WTC11 (cell line): ENCODE data around the gene RPS3. TPM values are rescaled to one million over a fixed set of nuclear protein-coding genes. Genes with fewer than 3 reads are reported as not detected.

Experiments used
- ATAC-seq: fragments of 200-7000 bp; cut with Tn5 transposase; 2 replicates; pipeline ENCODE4 v1.10.0; 2021; ENCODE audit warnings: mild to moderate bottlenecking, moderate library complexity
- CTCF ChIA-PET: fragments of 300-600 bp; sonication (Branson Sonifier 250); formaldehyde crosslinking; loops from one replicate; lab custom pipeline; 2021; ENCODE audit warnings: antibody characterized with exemption; lab: Charles Lee
- POLR2A ChIA-PET: fragments of 350-600 bp; sonication (Branson Sonifier 250); formaldehyde crosslinking; loops from one replicate; lab custom pipeline; 2021; ENCODE audit warnings: antibody characterized with exemption; lab: Charles Lee
- DNase-seq: peaks from one replicate; pipeline ENCODE4 v3.0.0; 2021; ENCODE audit warnings: low spot score
- H3K27ac Mint-ChIP-seq: 2 replicates; pipeline ENCODE4 v1.8.0; 2021; ENCODE audit warnings: mixed read lengths
- H3K27me3 Mint-ChIP-seq: 2 replicates; pipeline ENCODE4 v1.8.0; 2021; ENCODE audit warnings: low read depth, mild to moderate bottlenecking, moderate library complexity, mixed read lengths
- H3K36me3 Mint-ChIP-seq: 2 replicates; pipeline ENCODE4 v1.8.0; 2021; ENCODE audit warnings: mixed read lengths
- H3K4me1 Mint-ChIP-seq: 2 replicates; pipeline ENCODE4 v1.8.0; 2022; ENCODE audit warnings: mixed read lengths
- H3K4me3 Mint-ChIP-seq: 2 replicates; pipeline ENCODE4 v1.8.0; 2021; ENCODE audit warnings: mild to moderate bottlenecking, moderate library complexity, mixed read lengths
- H3K9me3 Mint-ChIP-seq: 2 replicates; pipeline ENCODE4 v1.8.0; 2021; ENCODE audit warnings: mixed read lengths
- ATF1 ChIP-seq: sonication (generic); formaldehyde crosslinking; IDR thresholded peaks from 2 replicates; pipeline ENCODE4 v1.8.1; 2023; ENCODE audit warnings: mild to moderate bottlenecking, moderate library complexity, missing genetic modification reagents
- CREM ChIP-seq: sonication (generic); formaldehyde crosslinking; IDR thresholded peaks from 2 replicates; pipeline ENCODE4 v1.8.1; 2022; ENCODE audit warnings: mild to moderate bottlenecking, missing genetic modification reagents, moderate library complexity
- EMX1 ChIP-seq: fragments of 250-450 bp; sonication (Bioruptor Pico); IDR thresholded peaks from 2 replicates; pipeline ENCODE4 v1.8.0; 2021; ENCODE audit warnings: mild to moderate bottlenecking
- FOXK1 ChIP-seq: sonication (generic); formaldehyde crosslinking; IDR thresholded peaks from 2 replicates; pipeline ENCODE4 v1.8.0; 2022; ENCODE audit warnings: mild to moderate bottlenecking, moderate library complexity, missing genetic modification reagents
- FOXP1 ChIP-seq: sonication (generic); formaldehyde crosslinking; IDR thresholded peaks from 2 replicates; pipeline ENCODE4 v1.8.0; 2022; ENCODE audit warnings: missing genetic modification reagents, mild to moderate bottlenecking, moderate library complexity, borderline replicate concordance
- GRHL2 ChIP-seq: fragments of 250-450 bp; sonication (Bioruptor Pico); IDR thresholded peaks from 2 replicates; pipeline ENCODE4 v1.8.0; 2022; ENCODE audit warnings: mild to moderate bottlenecking, moderate library complexity; ENCODE audit not compliant: insufficient replicate concordance, severe bottlenecking
- HMGA2 ChIP-seq: fragments of 250-450 bp; sonication (Bioruptor Pico); IDR thresholded peaks from 2 replicates; pipeline ENCODE4 v1.4.0; 2021; ENCODE audit warnings: mild to moderate bottlenecking, moderate library complexity
- MXD4 ChIP-seq: fragments of 250-450 bp; sonication (Bioruptor Pico); IDR thresholded peaks from 2 replicates; pipeline ENCODE4 v1.8.0; 2021; ENCODE audit warnings: mild to moderate bottlenecking, moderate library complexity, borderline replicate concordance
- TCF7 ChIP-seq: sonication (generic); formaldehyde crosslinking; IDR thresholded peaks from 2 replicates; pipeline ENCODE4 v1.8.0; 2022; ENCODE audit warnings: mild to moderate bottlenecking, low read depth, missing genetic modification reagents, moderate library complexity
- TEAD1 ChIP-seq: sonication (generic); formaldehyde crosslinking; IDR thresholded peaks from 2 replicates; pipeline ENCODE4 v1.8.0; 2022; ENCODE audit warnings: mild to moderate bottlenecking, missing genetic modification reagents
- TEAD4 ChIP-seq: sonication (generic); formaldehyde crosslinking; IDR thresholded peaks from 2 replicates; pipeline ENCODE4 v1.8.0; 2022; ENCODE audit warnings: mild to moderate bottlenecking, missing genetic modification reagents
- ZNF121 ChIP-seq: sonication (generic); formaldehyde crosslinking; IDR thresholded peaks from 2 replicates; pipeline ENCODE4 v1.8.0; 2023; ENCODE audit warnings: missing genetic modification reagents
- ZNF232 ChIP-seq: sonication (generic); formaldehyde crosslinking; IDR thresholded peaks from 2 replicates; pipeline ENCODE4 v1.8.0; 2022; ENCODE audit warnings: mild to moderate bottlenecking, missing genetic modification reagents
- ZNF423 ChIP-seq: fragments of 250-450 bp; sonication (Bioruptor Pico); IDR thresholded peaks from 2 replicates; pipeline ENCODE4 v2.1.2; 2022; ENCODE audit warnings: mild to moderate bottlenecking, moderate library complexity
- total RNA-seq: library from RNA; stranded (reverse); gene quantifications from 3 replicates; pipeline ENCODE4 v1.2.3, GENCODE V29; 2021
- TF ChIP-seq, protein P1 (sequence below): sonication (generic); formaldehyde crosslinking; IDR thresholded peaks from 2 replicates; pipeline ENCODE4 v1.8.1; 2022; ENCODE audit warnings: missing genetic modification reagents, borderline replicate concordance
- TF ChIP-seq, protein P2 (sequence below): fragments of 250-450 bp; sonication (Bioruptor Pico); IDR thresholded peaks from 2 replicates; pipeline ENCODE4 v1.9.0; 2021; ENCODE audit warnings: mild to moderate bottlenecking
- TF ChIP-seq, protein P3 (sequence below): fragments of 250-450 bp; sonication (Bioruptor Pico); IDR thresholded peaks from 2 replicates; pipeline ENCODE4 v1.9.0; 2021; ENCODE audit warnings: mild to moderate bottlenecking
- TF ChIP-seq, protein P4 (sequence below): sonication (generic); formaldehyde crosslinking; IDR thresholded peaks from 2 replicates; pipeline ENCODE4 v1.8.0; 2022; ENCODE audit warnings: mild to moderate bottlenecking, missing genetic modification reagents
- TF ChIP-seq, protein P5 (sequence below): sonication (generic); formaldehyde crosslinking; conservative IDR thresholded peaks from 2 replicates; pipeline ENCODE4 v1.8.1; 2023; ENCODE audit warnings: mild to moderate bottlenecking, low read depth, missing genetic modification reagents, moderate library complexity
- TF ChIP-seq, protein P6 (sequence below): sonication (generic); formaldehyde crosslinking; IDR thresholded peaks from 2 replicates; pipeline ENCODE4 v1.8.0; 2022; ENCODE audit warnings: mild to moderate bottlenecking, missing genetic modification reagents
- TF ChIP-seq, protein P7 (sequence below): sonication (generic); formaldehyde crosslinking; IDR thresholded peaks from 2 replicates; pipeline ENCODE4 v1.8.1; 2022; ENCODE audit warnings: mild to moderate bottlenecking, missing genetic modification reagents, moderate library complexity, borderline replicate concordance
- TF ChIP-seq, protein P8 (sequence below): sonication (generic); formaldehyde crosslinking; IDR thresholded peaks from 2 replicates; pipeline ENCODE4 v1.8.1; 2022; ENCODE audit warnings: mild to moderate bottlenecking, moderate library complexity, missing genetic modification reagents
- TF ChIP-seq, protein P9 (sequence below): sonication (generic); formaldehyde crosslinking; IDR thresholded peaks from 2 replicates; pipeline ENCODE4 v1.8.1; 2023; ENCODE audit warnings: mild to moderate bottlenecking, missing genetic modification reagents

RPS3 gene
- total RNA-seq, 1 experiment from 2014 or later = 3,967 TPM

DNA sequence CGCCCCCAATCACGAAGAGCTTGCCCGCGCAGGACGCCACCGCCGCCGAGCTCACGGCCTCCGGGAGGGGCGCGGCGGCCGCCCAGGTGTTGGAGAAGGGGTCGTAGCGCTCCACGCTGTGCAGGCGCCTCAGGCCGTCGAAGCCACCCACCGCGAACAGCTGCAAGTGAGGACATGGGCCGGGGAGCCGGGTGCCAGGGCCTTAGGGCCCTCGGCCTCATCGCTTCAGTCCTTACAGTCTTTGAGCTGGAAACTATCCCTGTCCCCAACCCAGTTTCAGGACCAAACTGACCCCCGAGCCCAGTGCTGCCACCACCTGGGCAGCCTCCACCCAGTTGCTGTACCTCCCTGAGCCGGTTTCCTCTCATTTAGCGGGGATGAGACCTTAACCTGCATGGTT, 26.1 kb downstream of the RPS3 start (continued):
- TF ChIP-seq, protein P1, sequence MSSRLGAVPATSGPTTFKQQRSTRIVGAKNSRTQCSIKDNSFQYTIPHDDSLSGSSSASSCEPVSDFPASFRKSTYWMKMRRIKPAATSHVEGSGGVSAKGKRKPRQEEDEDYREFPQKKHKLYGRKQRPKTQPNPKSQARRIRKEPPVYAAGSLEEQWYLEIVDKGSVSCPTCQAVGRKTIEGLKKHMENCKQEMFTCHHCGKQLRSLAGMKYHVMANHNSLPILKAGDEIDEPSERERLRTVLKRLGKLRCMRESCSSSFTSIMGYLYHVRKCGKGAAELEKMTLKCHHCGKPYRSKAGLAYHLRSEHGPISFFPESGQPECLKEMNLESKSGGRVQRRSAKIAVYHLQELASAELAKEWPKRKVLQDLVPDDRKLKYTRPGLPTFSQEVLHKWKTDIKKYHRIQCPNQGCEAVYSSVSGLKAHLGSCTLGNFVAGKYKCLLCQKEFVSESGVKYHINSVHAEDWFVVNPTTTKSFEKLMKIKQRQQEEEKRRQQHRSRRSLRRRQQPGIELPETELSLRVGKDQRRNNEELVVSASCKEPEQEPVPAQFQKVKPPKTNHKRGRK = no peak
- TF ChIP-seq, protein P2, sequence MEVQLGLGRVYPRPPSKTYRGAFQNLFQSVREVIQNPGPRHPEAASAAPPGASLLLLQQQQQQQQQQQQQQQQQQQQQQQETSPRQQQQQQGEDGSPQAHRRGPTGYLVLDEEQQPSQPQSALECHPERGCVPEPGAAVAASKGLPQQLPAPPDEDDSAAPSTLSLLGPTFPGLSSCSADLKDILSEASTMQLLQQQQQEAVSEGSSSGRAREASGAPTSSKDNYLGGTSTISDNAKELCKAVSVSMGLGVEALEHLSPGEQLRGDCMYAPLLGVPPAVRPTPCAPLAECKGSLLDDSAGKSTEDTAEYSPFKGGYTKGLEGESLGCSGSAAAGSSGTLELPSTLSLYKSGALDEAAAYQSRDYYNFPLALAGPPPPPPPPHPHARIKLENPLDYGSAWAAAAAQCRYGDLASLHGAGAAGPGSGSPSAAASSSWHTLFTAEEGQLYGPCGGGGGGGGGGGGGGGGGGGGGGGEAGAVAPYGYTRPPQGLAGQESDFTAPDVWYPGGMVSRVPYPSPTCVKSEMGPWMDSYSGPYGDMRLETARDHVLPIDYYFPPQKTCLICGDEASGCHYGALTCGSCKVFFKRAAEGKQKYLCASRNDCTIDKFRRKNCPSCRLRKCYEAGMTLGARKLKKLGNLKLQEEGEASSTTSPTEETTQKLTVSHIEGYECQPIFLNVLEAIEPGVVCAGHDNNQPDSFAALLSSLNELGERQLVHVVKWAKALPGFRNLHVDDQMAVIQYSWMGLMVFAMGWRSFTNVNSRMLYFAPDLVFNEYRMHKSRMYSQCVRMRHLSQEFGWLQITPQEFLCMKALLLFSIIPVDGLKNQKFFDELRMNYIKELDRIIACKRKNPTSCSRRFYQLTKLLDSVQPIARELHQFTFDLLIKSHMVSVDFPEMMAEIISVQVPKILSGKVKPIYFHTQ = no peak
- TF ChIP-seq, protein P3, sequence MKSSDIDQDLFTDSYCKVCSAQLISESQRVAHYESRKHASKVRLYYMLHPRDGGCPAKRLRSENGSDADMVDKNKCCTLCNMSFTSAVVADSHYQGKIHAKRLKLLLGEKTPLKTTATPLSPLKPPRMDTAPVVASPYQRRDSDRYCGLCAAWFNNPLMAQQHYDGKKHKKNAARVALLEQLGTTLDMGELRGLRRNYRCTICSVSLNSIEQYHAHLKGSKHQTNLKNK (CRISPR knock-in tag) = no peak
- TF ChIP-seq, protein P4, sequence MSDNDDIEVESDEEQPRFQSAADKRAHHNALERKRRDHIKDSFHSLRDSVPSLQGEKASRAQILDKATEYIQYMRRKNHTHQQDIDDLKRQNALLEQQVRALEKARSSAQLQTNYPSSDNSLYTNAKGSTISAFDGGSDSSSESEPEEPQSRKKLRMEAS = peak; percentile 54
- TF ChIP-seq CREM (no peak), ZNF423 (0 out of 2 replicates have a peak, but pooled peaks have one; percentile 16), EMX1 (CRISPR knock-in tag) (no peak), ATF1 (no peak), TCF7 (CRISPR knock-in tag) (no peak)

DNA sequence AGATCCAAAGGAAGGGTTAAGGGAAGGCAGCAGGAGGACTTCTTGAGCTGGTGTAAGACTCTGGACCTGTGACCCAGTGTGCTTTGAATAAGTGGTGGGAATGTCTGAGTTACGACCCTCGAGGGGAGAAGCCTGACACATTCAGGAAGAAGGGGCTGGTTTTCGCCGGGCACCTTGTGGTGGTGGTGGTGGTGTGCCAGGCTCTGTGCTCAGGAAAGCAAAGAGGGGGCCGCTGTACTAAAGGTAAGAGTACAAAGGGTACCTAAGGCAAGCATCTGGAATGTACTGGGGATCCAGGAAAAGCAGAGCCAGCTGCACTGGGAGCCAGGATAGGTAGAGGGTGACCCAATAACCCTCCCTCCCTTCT, 27.4 kb downstream of the RPS3 start:
- H3K27ac Mint-ChIP-seq = no peak overlapping the region
- H3K27me3 Mint-ChIP-seq = peaks cover 55% of the 10 kb centered on the region
- CTCF ChIA-PET = interaction anchor here (1.2 to 2.6 kb wide), 4 partner anchors 18 to 158 kb away, joined by 3 to 26 read pairs (median 16); no protein-coding TSS in a partner anchor
- peaks cover 22% of the 10 kb centered on the region for H3K36me3 Mint-ChIP-seq
- H3K4me1 Mint-ChIP-seq = peaks cover 29% of the 10 kb centered on the region
- H3K4me3 Mint-ChIP-seq = no peak overlapping the region
- DNase-seq (no peak), ATAC-seq (no peak)
- H3K9me3 Mint-ChIP-seq = peaks cover 9% of the 10 kb centered on the region
- POLR2A ChIA-PET = no interaction called here
- TF ChIP-seq GRHL2 = no peak
- TF ChIP-seq HMGA2 = no peak
- TF ChIP-seq, protein P5, sequence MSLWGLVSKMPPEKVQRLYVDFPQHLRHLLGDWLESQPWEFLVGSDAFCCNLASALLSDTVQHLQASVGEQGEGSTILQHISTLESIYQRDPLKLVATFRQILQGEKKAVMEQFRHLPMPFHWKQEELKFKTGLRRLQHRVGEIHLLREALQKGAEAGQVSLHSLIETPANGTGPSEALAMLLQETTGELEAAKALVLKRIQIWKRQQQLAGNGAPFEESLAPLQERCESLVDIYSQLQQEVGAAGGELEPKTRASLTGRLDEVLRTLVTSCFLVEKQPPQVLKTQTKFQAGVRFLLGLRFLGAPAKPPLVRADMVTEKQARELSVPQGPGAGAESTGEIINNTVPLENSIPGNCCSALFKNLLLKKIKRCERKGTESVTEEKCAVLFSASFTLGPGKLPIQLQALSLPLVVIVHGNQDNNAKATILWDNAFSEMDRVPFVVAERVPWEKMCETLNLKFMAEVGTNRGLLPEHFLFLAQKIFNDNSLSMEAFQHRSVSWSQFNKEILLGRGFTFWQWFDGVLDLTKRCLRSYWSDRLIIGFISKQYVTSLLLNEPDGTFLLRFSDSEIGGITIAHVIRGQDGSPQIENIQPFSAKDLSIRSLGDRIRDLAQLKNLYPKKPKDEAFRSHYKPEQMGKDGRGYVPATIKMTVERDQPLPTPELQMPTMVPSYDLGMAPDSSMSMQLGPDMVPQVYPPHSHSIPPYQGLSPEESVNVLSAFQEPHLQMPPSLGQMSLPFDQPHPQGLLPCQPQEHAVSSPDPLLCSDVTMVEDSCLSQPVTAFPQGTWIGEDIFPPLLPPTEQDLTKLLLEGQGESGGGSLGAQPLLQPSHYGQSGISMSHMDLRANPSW (CRISPR knock-in tag) = no peak
- no peak for TF ChIP-seq ZNF232 (CRISPR knock-in tag)
- no peak for TF ChIP-seq TEAD4
- TF ChIP-seq, protein P6, sequence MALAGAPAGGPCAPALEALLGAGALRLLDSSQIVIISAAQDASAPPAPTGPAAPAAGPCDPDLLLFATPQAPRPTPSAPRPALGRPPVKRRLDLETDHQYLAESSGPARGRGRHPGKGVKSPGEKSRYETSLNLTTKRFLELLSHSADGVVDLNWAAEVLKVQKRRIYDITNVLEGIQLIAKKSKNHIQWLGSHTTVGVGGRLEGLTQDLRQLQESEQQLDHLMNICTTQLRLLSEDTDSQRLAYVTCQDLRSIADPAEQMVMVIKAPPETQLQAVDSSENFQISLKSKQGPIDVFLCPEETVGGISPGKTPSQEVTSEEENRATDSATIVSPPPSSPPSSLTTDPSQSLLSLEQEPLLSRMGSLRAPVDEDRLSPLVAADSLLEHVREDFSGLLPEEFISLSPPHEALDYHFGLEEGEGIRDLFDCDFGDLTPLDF (CRISPR knock-in tag) = no peak
- TF ChIP-seq, protein P7, sequence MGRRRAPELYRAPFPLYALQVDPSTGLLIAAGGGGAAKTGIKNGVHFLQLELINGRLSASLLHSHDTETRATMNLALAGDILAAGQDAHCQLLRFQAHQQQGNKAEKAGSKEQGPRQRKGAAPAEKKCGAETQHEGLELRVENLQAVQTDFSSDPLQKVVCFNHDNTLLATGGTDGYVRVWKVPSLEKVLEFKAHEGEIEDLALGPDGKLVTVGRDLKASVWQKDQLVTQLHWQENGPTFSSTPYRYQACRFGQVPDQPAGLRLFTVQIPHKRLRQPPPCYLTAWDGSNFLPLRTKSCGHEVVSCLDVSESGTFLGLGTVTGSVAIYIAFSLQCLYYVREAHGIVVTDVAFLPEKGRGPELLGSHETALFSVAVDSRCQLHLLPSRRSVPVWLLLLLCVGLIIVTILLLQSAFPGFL (CRISPR knock-in tag) = no peak
- TF ChIP-seq, protein P8, sequence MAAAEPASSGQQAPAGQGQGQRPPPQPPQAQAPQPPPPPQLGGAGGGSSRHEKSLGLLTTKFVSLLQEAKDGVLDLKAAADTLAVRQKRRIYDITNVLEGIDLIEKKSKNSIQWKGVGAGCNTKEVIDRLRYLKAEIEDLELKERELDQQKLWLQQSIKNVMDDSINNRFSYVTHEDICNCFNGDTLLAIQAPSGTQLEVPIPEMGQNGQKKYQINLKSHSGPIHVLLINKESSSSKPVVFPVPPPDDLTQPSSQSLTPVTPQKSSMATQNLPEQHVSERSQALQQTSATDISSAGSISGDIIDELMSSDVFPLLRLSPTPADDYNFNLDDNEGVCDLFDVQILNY (CRISPR knock-in tag) = no peak
- TF ChIP-seq, protein P3 (CRISPR knock-in tag) = no peak
- TF ChIP-seq, protein P9, sequence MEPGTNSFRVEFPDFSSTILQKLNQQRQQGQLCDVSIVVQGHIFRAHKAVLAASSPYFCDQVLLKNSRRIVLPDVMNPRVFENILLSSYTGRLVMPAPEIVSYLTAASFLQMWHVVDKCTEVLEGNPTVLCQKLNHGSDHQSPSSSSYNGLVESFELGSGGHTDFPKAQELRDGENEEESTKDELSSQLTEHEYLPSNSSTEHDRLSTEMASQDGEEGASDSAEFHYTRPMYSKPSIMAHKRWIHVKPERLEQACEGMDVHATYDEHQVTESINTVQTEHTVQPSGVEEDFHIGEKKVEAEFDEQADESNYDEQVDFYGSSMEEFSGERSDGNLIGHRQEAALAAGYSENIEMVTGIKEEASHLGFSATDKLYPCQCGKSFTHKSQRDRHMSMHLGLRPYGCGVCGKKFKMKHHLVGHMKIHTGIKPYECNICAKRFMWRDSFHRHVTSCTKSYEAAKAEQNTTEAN (CRISPR knock-in tag) = no peak
- no peak for TF ChIP-seq FOXK1 (CRISPR knock-in tag)
- no peak for TF ChIP-seq MXD4 (CRISPR knock-in tag)
- no peak for TF ChIP-seq FOXP1 (CRISPR knock-in tag)
- no peak for TF ChIP-seq ZNF121 (CRISPR knock-in tag)
- TF ChIP-seq TEAD1 (CRISPR knock-in tag) = no peak
